Measurements from ENCODE around the gene CDKAL1.
"Not testable (repeated sequence)": the region's sequence is repeated elsewhere in the genome, so short reads cannot be mapped to it uniquely, and the experiment has no call there.

CDKAL1 gene

GRCh38 chr6:21189759-21190158 lies 655.5 kb downstream of the CDKAL1 start:
- no CpG with 5 or more reads among the region's 4 CpGs for WGBS, 2 donors (ENCODE audit: extremely low coverage in 2 of 2, insufficient read length in 2 of 2, insufficient replicate concordance in 1 of 2)
- Histone ChIP-seq H4K8ac (ENCODE audit: low read depth, low read length) (no peak overlapping the region), H3K9me3 (replicated peaks in 1 of 2; ENCODE audit: control insufficient read depth in 2 of 2, insufficient read depth in 1 of 2, low read depth in 1 of 2, low read length in 2 of 2) (peaks cover 0 to 13% of the 10 kb centered on the region in 2 donors), H3K18ac (ENCODE audit: low read length) (no peak overlapping the region), H3K4me1 (ENCODE audit: control insufficient read depth in 2 of 2, insufficient read depth in 1 of 2, low read depth in 1 of 2, low read length in 2 of 2) (peaks cover 14 to 32% of the 10 kb centered on the region in 2 donors), H3K36me3 (replicated peaks in 1 of 2; ENCODE audit: control insufficient read depth in 2 of 2, insufficient read depth in 2 of 2, low read length in 2 of 2) (no peaks in the 10 kb centered on the region), H3K4ac (ENCODE audit: low read length) (no peak overlapping the region), H4K91ac (ENCODE audit: low read depth, low read length, poor library complexity) (no peak overlapping the region), H2AFZ (ENCODE audit: low read length) (no peak overlapping the region), H3K9ac (ENCODE audit: low read depth, low read length, poor library complexity) (no peak overlapping the region), H2AK5ac (ENCODE audit: low read depth, low read length) (no peak overlapping the region), H3K27me3 (ENCODE audit: control insufficient read depth in 3 of 3, insufficient read depth in 3 of 3, low read depth in 1 of 3, low read length in 3 of 3) (no peaks in the 10 kb centered on the region), H2BK15ac (ENCODE audit: low read length) (no peak overlapping the region), H2BK5ac (ENCODE audit: low read length) (no peak overlapping the region), H3K4me2 (ENCODE audit: insufficient read depth, low read length, poor library complexity, severe bottlenecking) (no peak overlapping the region), H3K23ac (ENCODE audit: low read depth, low read length, poor library complexity) (no peak overlapping the region), H3K27ac (replicated peaks; ENCODE audit: low read length) (no peak overlapping the region), H3K14ac (ENCODE audit: low read length) (no peak overlapping the region), H3K4me3 (ENCODE audit: low read length in 2 of 2) (no peak overlapping the region), H2BK120ac (ENCODE audit: low read depth, low read length) (no peak overlapping the region), H3K79me1 (ENCODE audit: low read depth, low read length) (no peaks in the 10 kb centered on the region), H2BK12ac (ENCODE audit: low read length) (no peak overlapping the region)
- DNase-seq (ENCODE audit: low spot score) = no peak

GRCh38 chr6:21190701-21191100 lies 656.4 kb downstream of the CDKAL1 start:
- Histone ChIP-seq H3K27ac (replicated peaks; ENCODE audit: low read length) (no peak overlapping the region), H3K4me1 (ENCODE audit: control insufficient read depth in 2 of 2, insufficient read depth in 1 of 2, low read depth in 1 of 2, low read length in 2 of 2) (peaks cover 9 to 23% of the 10 kb centered on the region in 2 donors), H4K8ac (ENCODE audit: low read depth, low read length) (no peak overlapping the region), H2BK120ac (ENCODE audit: low read depth, low read length) (no peak overlapping the region), H3K27me3 (ENCODE audit: control insufficient read depth in 3 of 3, insufficient read depth in 3 of 3, low read depth in 1 of 3, low read length in 3 of 3) (no peaks in the 10 kb centered on the region), H3K23ac (ENCODE audit: low read depth, low read length, poor library complexity) (no peak overlapping the region), H3K9me3 (replicated peaks in 1 of 2; ENCODE audit: control insufficient read depth in 2 of 2, insufficient read depth in 1 of 2, low read depth in 1 of 2, low read length in 2 of 2) (peaks cover 0 to 13% of the 10 kb centered on the region in 2 donors), H3K79me1 (ENCODE audit: low read depth, low read length) (no peaks in the 10 kb centered on the region), H3K4me2 (ENCODE audit: insufficient read depth, low read length, poor library complexity, severe bottlenecking) (no peak overlapping the region), H3K18ac (ENCODE audit: low read length) (no peak overlapping the region), H2BK15ac (ENCODE audit: low read length) (no peak overlapping the region), H4K91ac (ENCODE audit: low read depth, low read length, poor library complexity) (no peak overlapping the region), H2BK5ac (ENCODE audit: low read length) (no peak overlapping the region), H3K14ac (ENCODE audit: low read length) (no peak overlapping the region), H3K4me3 (ENCODE audit: low read length in 2 of 2) (no peak overlapping the region), H3K4ac (ENCODE audit: low read length) (no peak overlapping the region), H2BK12ac (ENCODE audit: low read length) (no peak overlapping the region), H2AFZ (ENCODE audit: low read length) (no peak overlapping the region), H3K9ac (ENCODE audit: low read depth, low read length, poor library complexity) (no peak overlapping the region), H2AK5ac (ENCODE audit: low read depth, low read length) (no peak overlapping the region), H3K36me3 (replicated peaks in 1 of 2; ENCODE audit: control insufficient read depth in 2 of 2, insufficient read depth in 2 of 2, low read length in 2 of 2) (no peaks in the 10 kb centered on the region)
- DNase-seq (ENCODE audit: low spot score) = no peak
- WGBS, 2 donors (ENCODE audit: extremely low coverage in 2 of 2, insufficient read length in 2 of 2, insufficient replicate concordance in 1 of 2) = no CpG with 5 or more reads among the region's 2 CpGs

GRCh38 chr6:21193790-21194475 lies 659.7 kb downstream of the CDKAL1 start:
- H2AFZ ChIP-seq (ENCODE audit: low read length) = no peak overlapping the region
- H3K27me3 ChIP-seq (ENCODE audit: control insufficient read depth in 3 of 3, insufficient read depth in 3 of 3, low read depth in 1 of 3, low read length in 3 of 3) = no peaks in the 10 kb centered on the region
- H3K14ac ChIP-seq (ENCODE audit: low read length) = no peak overlapping the region
- H3K23ac ChIP-seq (ENCODE audit: low read depth, low read length, poor library complexity) = no peak overlapping the region
- no peak overlapping the region for H2BK120ac ChIP-seq (ENCODE audit: low read depth, low read length)
- H3K4me1 ChIP-seq (ENCODE audit: control insufficient read depth in 2 of 2, insufficient read depth in 1 of 2, low read depth in 1 of 2, low read length in 2 of 2) = peaks cover 10 to 14% of the 10 kb centered on the region in 2 donors
- no peak overlapping the region for H2BK12ac ChIP-seq (ENCODE audit: low read length)
- no peaks in the 10 kb centered on the region for H3K79me1 ChIP-seq (ENCODE audit: low read depth, low read length)
- H3K4me2 ChIP-seq (ENCODE audit: insufficient read depth, low read length, poor library complexity, severe bottlenecking) = no peak overlapping the region
- WGBS, 2 donors (ENCODE audit: extremely low coverage in 2 of 2, insufficient read length in 2 of 2, insufficient replicate concordance in 1 of 2) = no CpG with 5 or more reads among the region's 2 CpGs
- no peak overlapping the region for H3K27ac ChIP-seq (replicated peaks; ENCODE audit: low read length)
- H3K9ac ChIP-seq (ENCODE audit: low read depth, low read length, poor library complexity) = no peak overlapping the region
- H3K18ac ChIP-seq (ENCODE audit: low read length) = no peak overlapping the region
- H3K4me3 ChIP-seq (ENCODE audit: low read length in 2 of 2) = no peak overlapping the region
- no peak overlapping the region for H4K91ac ChIP-seq (ENCODE audit: low read depth, low read length, poor library complexity)
- H2BK5ac ChIP-seq (ENCODE audit: low read length) = no peak overlapping the region
- no peak overlapping the region for H2AK5ac ChIP-seq (ENCODE audit: low read depth, low read length)
- no peaks in the 10 kb centered on the region for H3K36me3 ChIP-seq (replicated peaks in 1 of 2; ENCODE audit: control insufficient read depth in 2 of 2, insufficient read depth in 2 of 2, low read length in 2 of 2)
- DNase-seq (ENCODE audit: low spot score) = no peak
- H3K4ac ChIP-seq (ENCODE audit: low read length) = no peak overlapping the region
- H2BK15ac ChIP-seq (ENCODE audit: low read length) = no peak overlapping the region
- no peak overlapping the region for H4K8ac ChIP-seq (ENCODE audit: low read depth, low read length)
- H3K9me3 ChIP-seq (replicated peaks in 1 of 2; ENCODE audit: control insufficient read depth in 2 of 2, insufficient read depth in 1 of 2, low read depth in 1 of 2, low read length in 2 of 2) = peaks cover 0 to 13% of the 10 kb centered on the region in 2 donors

GRCh38 chr6:21195301-21195700 lies 661.0 kb downstream of the CDKAL1 start:
- not testable (repeated sequence) for H3K36me3 ChIP-seq (replicated peaks in 1 of 2; ENCODE audit: control insufficient read depth in 2 of 2, insufficient read depth in 2 of 2, low read length in 2 of 2); H3K79me1 ChIP-seq (ENCODE audit: low read depth, low read length); H3K27me3 ChIP-seq (ENCODE audit: control insufficient read depth in 3 of 3, insufficient read depth in 3 of 3, low read depth in 1 of 3, low read length in 3 of 3); H3K4me3 ChIP-seq (ENCODE audit: low read length in 2 of 2); H4K8ac ChIP-seq (ENCODE audit: low read depth, low read length); H3K4ac ChIP-seq (ENCODE audit: low read length); H2AK5ac ChIP-seq (ENCODE audit: low read depth, low read length); H3K14ac ChIP-seq (ENCODE audit: low read length); H3K4me2 ChIP-seq (ENCODE audit: insufficient read depth, low read length, poor library complexity, severe bottlenecking); H4K91ac ChIP-seq (ENCODE audit: low read depth, low read length, poor library complexity); H3K23ac ChIP-seq (ENCODE audit: low read depth, low read length, poor library complexity); H2AFZ ChIP-seq (ENCODE audit: low read length); H3K27ac ChIP-seq (replicated peaks; ENCODE audit: low read length); H2BK15ac ChIP-seq (ENCODE audit: low read length); H2BK12ac ChIP-seq (ENCODE audit: low read length); DNase-seq (ENCODE audit: low spot score); H2BK5ac ChIP-seq (ENCODE audit: low read length); H3K9ac ChIP-seq (ENCODE audit: low read depth, low read length, poor library complexity); H3K18ac ChIP-seq (ENCODE audit: low read length); H2BK120ac ChIP-seq (ENCODE audit: low read depth, low read length)
- Histone ChIP-seq H3K4me1 (ENCODE audit: control insufficient read depth in 2 of 2, insufficient read depth in 1 of 2, low read depth in 1 of 2, low read length in 2 of 2) (peaks cover 16 to 22% of the 10 kb centered on the region in 2 donors), H3K9me3 (replicated peaks in 1 of 2; ENCODE audit: control insufficient read depth in 2 of 2, insufficient read depth in 1 of 2, low read depth in 1 of 2, low read length in 2 of 2) (peaks cover 0 to 13% of the 10 kb centered on the region in 2 donors)
- no CpG with 5 or more reads among the region's 7 CpGs for WGBS, 2 donors (ENCODE audit: extremely low coverage in 2 of 2, insufficient read length in 2 of 2, insufficient replicate concordance in 1 of 2)

Data from neuronal stem cell (in vitro differentiated cells).